ENCODE data around the gene SNRK. TPM values are rescaled to one million over a fixed set of nuclear protein-coding genes. Genes with fewer than 3 reads are reported as not detected.

Gene SNRK
- total and polyA plus RNA-seq, 2 of the 13 experiments (the other 11 are each of a cell fraction or from before 2014, with no cell fraction given): 11.4 to 16.1 TPM

GRCh38 chr3:43399034-43399433, 112.7 kb downstream of the SNRK start:
- in situ Hi-C loops (cut with HindIII; ENCODE audit: extremely low pct_ligation_motif_present, low pct_unique_long_range_greater_than_20kb): no loop called here
- Histone ChIP-seq H3K27me3 (ENCODE audit: control insufficient read depth in 1 of 2, insufficient read depth in 2 of 2, low read length in 2 of 2) (no peaks in the 10 kb centered on the region), H3K9me3 (ENCODE audit: low read length) (no peaks in the 10 kb centered on the region), H3K4me2 (ENCODE audit: low read depth, low read length) (no peak overlapping the region), H3K9ac (ENCODE audit: insufficient read depth, low read depth, low read length) (no peak overlapping the region), H2AFZ (ENCODE audit: low read length) (no peak overlapping the region), H4K20me1 (ENCODE audit: insufficient read depth, low read length) (no peaks in the 10 kb centered on the region), H3K79me2 (ENCODE audit: insufficient read depth, low read length) (no peaks in the 10 kb centered on the region), H3K27ac (ENCODE audit: extremely low read length, insufficient read depth, low read length) (no peak overlapping the region), H3K36me3 (replicated peaks in 1 of 2; ENCODE audit: control insufficient read depth in 1 of 2, insufficient read depth in 2 of 2, low read length in 2 of 2) (no peaks in the 10 kb centered on the region), H3K4me3 (replicated peaks in 1 of 3; ENCODE audit: insufficient read depth in 1 of 3, low read depth in 2 of 3, low read length in 3 of 3) (no peak overlapping the region), H3K4me1 (ENCODE audit: insufficient read depth, low read length) (no peaks in the 10 kb centered on the region)
- ChIA-PET CTCF (ENCODE audit: low intra/inter-chr PET ratio, low total read pairs) (no interaction called here), POLR2A (no interaction called here)
- intact Hi-C loops (cut with micrococcal nuclease; ENCODE audit: unreplicated experiment): no loop called here
- DNase-seq (ENCODE audit: low spot score): no peak
- no TSS peak for BruUV-seq (replicated peaks)
- no peak for ATAC-seq
- no peak for FAIRE-seq
- 88% methylated on average over 6 of the region's 6 CpGs for WGBS (ENCODE audit: low lambda C conversion rate)
- no peak for TF ChIP-seq ZNF766 (CRISPR knock-in tag; IDR thresholded peaks at IDR 0.05; ENCODE audit: borderline replicate concordance)
- TF ChIP-seq EEA1 (CRISPR knock-in tag; IDR thresholded peaks at IDR 0.05; ENCODE audit: borderline replicate concordance): no peak
- TF ChIP-seq POLR2AphosphoS5 (IDR thresholded peaks at IDR 0.05; ENCODE audit: low read depth, low read length): no peak
- TF ChIP-seq BRF2 (CRISPR knock-in tag; IDR thresholded peaks at IDR 0.05): no peak
- TF ChIP-seq XRCC5 (optimal IDR thresholded peaks at IDR 0.05; ENCODE audit: low read length): no peak
- TF ChIP-seq ZNF251 (CRISPR knock-in tag; IDR thresholded peaks at IDR 0.05): no peak
- TF ChIP-seq ZNF720 (CRISPR knock-in tag; IDR thresholded peaks at IDR 0.05): no peak
- no peak for TF ChIP-seq KIAA2018 (CRISPR knock-in tag; IDR thresholded peaks at IDR 0.05; ENCODE audit: borderline replicate concordance)
- no peak for TF ChIP-seq PBX3 (CRISPR knock-in tag; IDR thresholded peaks at IDR 0.05; ENCODE audit: borderline replicate concordance)
- no peak for TF ChIP-seq ZNF709 (CRISPR knock-in tag; IDR thresholded peaks at IDR 0.05)
- TF ChIP-seq PBX2 (CRISPR knock-in tag; IDR thresholded peaks at IDR 0.05): no peak
- TF ChIP-seq ZBTB7A (CRISPR knock-in tag; IDR thresholded peaks at IDR 0.05): no peak
- no peak for TF ChIP-seq FOSL2 (CRISPR knock-in tag; IDR thresholded peaks at IDR 0.05)
- TF ChIP-seq IKZF1 (IDR thresholded peaks at IDR 0.05): no peak

Data from HepG2 (cell line).